Coronary artery (tissue), 2 donors: ENCODE measurements around the gene DKC1.

ENCODE experiments used
- DNase-seq: peaks from one replicate; pipeline ENCODE4 v3.0.0-alpha.2; 2017; ENCODE audit warnings: low spot score
- H3K27ac ChIP-seq, 2 donors: fragments of 200-600 bp; sonication (generic); one replicate each; pipeline ENCODE4 v1.5.1; 2016 to 2019
- H3K4me3 ChIP-seq: fragments of 200-600 bp; sonication (generic); 2 replicates; pipeline ENCODE4 v1.5.1; 2016; ENCODE audit warnings: mild to moderate bottlenecking, moderate library complexity
- CTCF ChIP-seq: fragments of 200-600 bp; sonication (generic); IDR thresholded peaks from one replicate; pipeline ENCODE4 v1.5.1; 2019; ENCODE audit warnings: antibody characterized with exemption

Gene DKC1

GRCh38 chrX:154735695-154736393 lies 26.8 kb upstream of the DKC1 start:
- no peak overlapping the region for H3K4me3 ChIP-seq
- DNase-seq = no peak
- TF ChIP-seq CTCF = no peak
- H3K27ac ChIP-seq = peak overlapping the region; percentile 29 to 79

GRCh38 chrX:154737136-154737535 lies 25.5 kb upstream of the DKC1 start:
- TF ChIP-seq CTCF = no peak
- H3K27ac ChIP-seq = peak overlapping the region in 1 of 2 donors; percentile 79
- H3K4me3 ChIP-seq = no peak overlapping the region
- DNase-seq = no peak

DNA sequence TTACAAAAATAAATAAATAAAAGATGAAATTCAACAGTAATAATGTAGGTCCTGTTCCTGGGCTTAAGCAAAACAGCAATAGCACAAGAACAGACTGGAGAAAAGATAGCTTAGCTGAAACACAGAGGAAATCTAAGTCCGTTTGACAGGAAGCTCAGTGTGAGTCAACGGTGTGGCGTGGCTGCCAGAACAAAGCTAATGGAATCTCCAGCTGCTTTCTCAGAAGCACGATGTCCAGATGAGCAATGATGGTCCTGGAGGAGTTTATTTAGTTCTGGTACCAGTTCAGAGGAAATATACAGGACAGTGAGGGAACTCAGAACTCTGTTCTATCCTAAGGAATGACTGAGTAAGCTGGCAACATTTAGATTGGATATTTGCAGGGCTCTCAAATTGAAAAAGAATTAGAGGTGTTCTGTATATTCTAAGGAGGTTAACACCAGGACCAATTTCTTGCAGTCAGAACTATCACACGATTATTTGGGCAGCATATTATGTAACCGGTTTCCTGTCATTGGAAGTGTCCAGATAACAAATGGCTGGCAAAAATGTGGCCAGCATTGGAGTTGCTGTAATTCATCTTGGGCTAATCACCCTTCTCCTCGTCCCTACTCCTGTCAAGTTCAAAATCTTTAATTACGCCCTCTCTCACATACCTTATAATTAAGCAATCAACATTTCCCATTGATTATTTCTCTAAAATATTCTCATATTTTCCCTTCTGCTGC lies 24.5 kb upstream of the DKC1 start:
- no peak for DNase-seq
- TF ChIP-seq CTCF = no peak
- Histone ChIP-seq H3K27ac (peak overlapping the region; percentile 8 to 65), H3K4me3 (no peak overlapping the region)

GRCh38 chrX:154739952-154740465 lies 22.7 kb upstream of the DKC1 start:
- no peak for DNase-seq
- TF ChIP-seq CTCF = no peak
- Histone ChIP-seq H3K4me3 (no peak overlapping the region), H3K27ac (no peak overlapping the region)

- TF ChIP-seq CTCF = no peak
- DNase-seq = no peak
- no peak overlapping the region for H3K4me3 ChIP-seq
- H3K27ac ChIP-seq = no peak overlapping the region
Measured at GRCh38 chrX:154742613-154743012, 20.1 kb upstream of the DKC1 start.

DNA sequence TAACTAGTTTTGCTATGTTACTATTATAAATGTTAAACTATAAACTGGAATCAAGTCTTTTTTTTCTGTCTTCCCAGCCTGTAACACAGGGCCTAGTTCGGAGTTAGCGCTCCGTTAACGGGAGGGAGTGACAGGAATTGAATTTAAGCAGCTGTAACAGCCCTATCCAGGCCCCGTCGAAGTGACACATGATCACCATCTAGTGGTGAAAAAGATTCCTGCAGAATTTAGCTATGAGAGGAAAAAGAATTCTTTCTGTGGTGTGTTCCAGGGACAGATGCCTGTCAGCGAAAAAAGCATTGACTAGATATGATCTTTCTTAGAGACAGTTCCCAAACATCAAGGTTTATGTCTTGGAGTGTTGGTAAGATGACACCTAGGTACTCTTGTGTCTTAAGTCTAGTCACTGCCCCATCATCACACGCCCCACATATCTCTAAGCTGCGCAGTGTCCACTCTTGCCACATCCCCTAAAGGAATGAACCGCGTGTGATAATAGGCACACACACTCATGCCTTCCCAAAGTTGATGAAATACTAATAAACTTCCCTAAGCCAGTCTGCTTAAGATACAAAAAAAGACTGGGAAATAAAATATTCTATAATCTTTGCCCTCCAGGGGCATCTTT lies 13.8 kb upstream of the DKC1 start:
- peak overlapping the region in 1 of 2 donors; percentile 57 for H3K27ac ChIP-seq
- TF ChIP-seq CTCF = peak; percentile 53
- H3K4me3 ChIP-seq = no peak overlapping the region
- DNase-seq = no peak
